GM19238 (cell line): Measurements from ENCODE around the gene CBFA2T2.
"Not testable (repeated sequence)": the region's sequence is repeated elsewhere in the genome, so short reads cannot be mapped to it uniquely, and the experiment has no call there.

ENCODE experiments used
- DNase-seq: peaks from one replicate; pipeline ENCODE4 v3.0.0; 2011; ENCODE audit warnings: low spot score; ENCODE audit not compliant: insufficient read length

Gene CBFA2T2

GRCh38 chr20:33693741-33694638 is 204.1 kb downstream of the CBFA2T2 start:
- DNase-seq = no peak

- no peak for DNase-seq
These were observed 204.7 kb downstream of the CBFA2T2 start for GRCh38 chr20:33694639-33695012.

GRCh38 chr20:33696448-33696847 is 206.6 kb downstream of the CBFA2T2 start:
- no peak for DNase-seq

- DNase-seq = no peak
These were observed 207.2 kb downstream of the CBFA2T2 start for GRCh38 chr20:33697129-33697528.

GRCh38 chr20:33698966-33699365 is 209.1 kb downstream of the CBFA2T2 start:
- DNase-seq = not testable (repeated sequence)
